AG10803 (cell line): ENCODE measurements around the gene UBXN1.

Source experiments
- DNase-seq: peaks from one replicate; pipeline ENCODE4 v3.0.0; 2010; ENCODE audit warnings: low read depth
- H3K4me3 ChIP-seq: 2 replicates; pipeline ENCODE4 v1.5.1; 2011; ENCODE audit warnings: mild to moderate bottlenecking, low read length, control low read depth
- CTCF ChIP-seq: conservative IDR thresholded peaks from 2 replicates; pipeline ENCODE4 v1.5.1; 2011; ENCODE audit warnings: mild to moderate bottlenecking, low read length, control low read depth, inconsistent platforms

Gene UBXN1

GRCh38 chr11:62678770-62679696 is at the start of gene UBXN1:
UBXN1 (minus strand) TSS chr11:62679073; CDS start chr11:62678923, 150 bp downstream.
- no peak for TF ChIP-seq CTCF
- peak within 1 kb of the TSS; percentile 95 for H3K4me3 ChIP-seq
- peak; percentile 97 for DNase-seq

GRCh38 chr11:62728171-62728988 is 49.5 kb upstream of the UBXN1 start, which contains the start of gene TTC9C:
TTC9C (plus strand) TSS chr11:62728486; CDS start chr11:62728849, 363 bp downstream.
- no peak for TF ChIP-seq CTCF
- peak within 1 kb of the TSS; percentile 99 for H3K4me3 ChIP-seq
- peak; percentile 87 for DNase-seq

GRCh38 chr11:62727872-62728170 is 48.9 kb upstream of the UBXN1 start:
- peak overlapping the region; percentile 97 for H3K4me3 ChIP-seq
- no peak for TF ChIP-seq CTCF
- peak; percentile 97 for DNase-seq

- peak within 1 kb of the TSS; percentile 99 for H3K4me3 ChIP-seq
- peak; percentile 99 for DNase-seq
- peak; percentile 38 for TF ChIP-seq CTCF
Measured at GRCh38 chr11:62727165-62727871, 48.4 kb upstream of the UBXN1 start, which contains the start of gene HNRNPUL2. HNRNPUL2 (minus strand) TSS chr11:62727457; CDS start chr11:62727156, 301 bp downstream.

GRCh38 chr11:62726915-62727164 is 48.0 kb upstream of the UBXN1 start:
- H3K4me3 ChIP-seq = peak overlapping the region; percentile 99
- no peak for DNase-seq
- no peak for TF ChIP-seq CTCF

GRCh38 chr11:62726156-62726914 is 47.5 kb upstream of the UBXN1 start:
- TF ChIP-seq CTCF = no peak
- H3K4me3 ChIP-seq = peak overlapping the region; percentile 99
- no peak for DNase-seq
